Panc1 (cell line): ENCODE results near the gene GBF1. TPM values are rescaled to one million over a fixed set of nuclear protein-coding genes. Genes with fewer than 3 reads are reported as not detected.

Experiments
- ATAC-seq: fragments of 200-7000 bp; cut with Tn5 transposase; 2 replicates; pipeline ENCODE4 v1.9.1; 2020; ENCODE audit warnings: mild to moderate bottlenecking, moderate library complexity
- BruUV-seq: library from RNA; stranded (reverse); fragments of 400-500 nt; replicated peaks from 2 replicates; lab custom pipeline; 2021; lab: Mats Ljungman, UMichigan
- CTCF ChIA-PET: fragments of 300-600 bp; sonication (Branson Sonifier 250); formaldehyde crosslinking; loops from one replicate; lab custom pipeline; 2022; ENCODE audit warnings: antibody characterized with exemption; lab: Charles Lee
- POLR2A ChIA-PET: fragments of 300-600 bp; sonication (Branson Sonifier 250); formaldehyde crosslinking; loops from one replicate; lab custom pipeline; 2022; ENCODE audit warnings: antibody characterized with exemption; lab: Charles Lee
- DNase-seq: peaks from one replicate; pipeline ENCODE4 v3.0.0-alpha.2; 2010; ENCODE audit warnings: low read depth, low spot score
- H3K27ac ChIP-seq: 2 replicates; pipeline ENCODE4 v1.5.1; 2011; ENCODE audit warnings: mild to moderate bottlenecking, low read length, inconsistent platforms
- H3K27me3 ChIP-seq: fragments of 200-500 bp; sonication (Bioruptor generic); 2 replicates; pipeline ENCODE4 v1.6.0; 2014; ENCODE audit warnings: low read length, inconsistent platforms; ENCODE audit not compliant: control insufficient read depth, insufficient read depth
- H3K36me3 ChIP-seq: fragments of 200-500 bp; sonication (Bioruptor generic); 2 replicates; pipeline ENCODE4 v1.5.1; 2014; ENCODE audit warnings: inconsistent platforms, mild to moderate bottlenecking, low read length, moderate library complexity; ENCODE audit not compliant: control insufficient read depth, insufficient read depth
- H3K4me1 ChIP-seq: 2 replicates; pipeline ENCODE4 v1.5.1; 2011; ENCODE audit warnings: inconsistent platforms, mild to moderate bottlenecking, low read length, moderate library complexity; ENCODE audit not compliant: control insufficient read depth, insufficient read depth
- H3K4me3 ChIP-seq, 2 experiments: 2 replicates each; pipeline ENCODE4 v1.5.1; 2011 to 2012; ENCODE audit warnings: low read depth in 2 of 2, low read length in 2 of 2, mild to moderate bottlenecking in 2 of 2, inconsistent platforms in 1 of 2, moderate library complexity in 1 of 2
- H3K9me3 ChIP-seq: fragments of 200-500 bp; sonication (Bioruptor generic); 2 replicates; pipeline ENCODE4 v1.5.1; 2014; ENCODE audit warnings: low read depth, mild to moderate bottlenecking, inconsistent platforms, low read length, moderate library complexity; ENCODE audit not compliant: control insufficient read depth, insufficient read depth
- CTCF ChIP-seq: fragments of 450-650 bp; IDR thresholded peaks from 2 replicates; pipeline ENCODE4 v1.5.1; 2017; ENCODE audit warnings: mild to moderate bottlenecking
- POLR2AphosphoS5 ChIP-seq: IDR thresholded peaks from 2 replicates; pipeline ENCODE4 v1.6.1; 2012; ENCODE audit warnings: mild to moderate bottlenecking, low read depth, low read length, moderate library complexity
- REST ChIP-seq, 2 experiments: IDR thresholded peaks; 2 replicates each; pipeline ENCODE4 v1.6.1; 2011 to 2012; ENCODE audit warnings: low read depth in 2 of 2, control low read depth in 1 of 2, low read length in 1 of 2, mild to moderate bottlenecking in 1 of 2, moderate library complexity in 1 of 2; ENCODE audit not compliant: insufficient read depth in 1 of 2
- SIN3A ChIP-seq: IDR thresholded peaks from 2 replicates; pipeline ENCODE4 v1.6.1; 2012; ENCODE audit warnings: low read depth, mild to moderate bottlenecking, low read length, moderate library complexity, borderline replicate concordance; ENCODE audit not compliant: insufficient read depth
- TCF7L2 ChIP-seq: IDR thresholded peaks from 2 replicates; pipeline ENCODE4 v1.6.1; 2011; ENCODE audit warnings: mild to moderate bottlenecking, low read depth, low read length, inconsistent platforms
- in situ Hi-C: cut with HindIII; loops from 2 replicates; pipeline ENCODE4 v1.10.0; 2016; ENCODE audit warnings: low sequenced_read_pairs, low pct_unique_long_range_greater_than_20kb
- intact Hi-C: fragments of 100-400 bp; cut with micrococcal nuclease; formaldehyde crosslinking; loops from one replicate; pipeline ENCODE4 v1.10.0; 2022; ENCODE audit not compliant: unreplicated experiment
- total RNA-seq: library from RNA; stranded (reverse); gene quantifications from one replicate; pipeline ENCODE4 v1.2.1, GENCODE V29; 2021; ENCODE audit not compliant: unreplicated experiment

The GBF1 gene
- total RNA-seq, 1 experiment from 2014 or later, result 65.0 TPM

- BruUV-seq, result no TSS peak
- intact Hi-C loops (no loop called here), in situ Hi-C loops (no loop called here)
- TF ChIP-seq CTCF (no peak), POLR2AphosphoS5 (no peak)
- no peak overlapping the region for H3K27ac ChIP-seq
- ATAC-seq (no peak), DNase-seq (no peak)
- H3K27me3 ChIP-seq, result no peaks in the 10 kb centered on the region
- ChIA-PET CTCF (interaction anchor here (0.9 kb wide), 1 partner anchor 20 kb away, joined by 10 read pairs; no protein-coding TSS in a partner anchor), POLR2A (interaction anchor here (0.6 kb wide), 1 partner anchor 155 kb away, joined by 11 read pairs; no protein-coding TSS in a partner anchor)
- H3K36me3 ChIP-seq, result peaks cover 6% of the 10 kb centered on the region; the same call in 1 of the 2 replicates
- no peaks in the 10 kb centered on the region for H3K9me3 ChIP-seq
- peaks cover 11% of the 10 kb centered on the region for H3K4me1 ChIP-seq
- no peak overlapping the region for H3K4me3 ChIP-seq
Measured at GRCh38 chr10:102425444-102425843, 180.1 kb downstream of the GBF1 start.

GRCh38 chr10:102426803-102427287 lies 181.5 kb downstream of the GBF1 start:
- in situ Hi-C loops, result no loop called here
- peaks cover 15% of the 10 kb centered on the region for H3K4me1 ChIP-seq
- intact Hi-C loops, result no loop called here
- H3K36me3 ChIP-seq, result peaks cover 3% of the 10 kb centered on the region; the same call in 1 of the 2 replicates
- no peak overlapping the region for H3K27ac ChIP-seq
- POLR2A ChIA-PET, result interaction anchor here (0.5 kb wide), 1 partner anchor 37 kb away, joined by 19 read pairs; no protein-coding TSS in a partner anchor
- no peak for DNase-seq
- H3K4me3 ChIP-seq, result no peak overlapping the region
- CTCF ChIA-PET, result no interaction called here
- no peaks in the 10 kb centered on the region for H3K9me3 ChIP-seq
- H3K27me3 ChIP-seq, result no peaks in the 10 kb centered on the region
- BruUV-seq, result no TSS peak
- TF ChIP-seq REST (IDR thresholded peaks at IDR 0.05; ENCODE audit: insufficient read depth in 1 of 2, low read depth in 2 of 2, low read length in 1 of 2) (no peak), TCF7L2 (no peak), CTCF (no peak), SIN3A (no peak), POLR2AphosphoS5 (no peak)
- no peak for ATAC-seq
